Measurements from ENCODE around the gene MAEL.
A peak's percentile ranks its signal among the peaks of the same experiment; 100 is the strongest.
"Not testable (repeated sequence)": the region's sequence is repeated elsewhere in the genome, so short reads cannot be mapped to it uniquely, and the experiment has no call there.

The MAEL gene

DNA sequence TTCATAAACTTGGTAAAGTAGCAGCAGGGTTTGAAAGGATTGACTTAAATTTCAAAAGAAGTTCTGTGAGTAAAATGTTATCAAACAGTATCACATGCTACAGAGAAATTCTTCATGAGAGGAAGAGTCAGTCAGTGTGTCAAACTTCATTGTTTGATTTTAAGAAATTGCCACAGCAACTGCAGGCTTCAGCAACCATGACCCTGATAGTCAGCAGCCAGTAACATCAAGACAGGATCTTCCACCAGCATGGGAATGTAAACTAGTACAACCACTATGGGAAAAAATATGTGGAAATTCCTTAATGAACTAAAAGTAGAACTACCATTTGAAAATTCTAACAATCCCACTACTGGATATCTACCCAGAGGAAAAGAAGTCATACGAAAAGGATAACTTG lies 11.5 kb downstream of the MAEL start:
- Mint-ChIP-seq H3K4me3 (no peak overlapping the region), H3K27ac (no peak overlapping the region), H3K27me3 (no peaks in the 10 kb centered on the region), H3K4me1 (peaks cover 9% of the 10 kb centered on the region), H3K36me3 (no peaks in the 10 kb centered on the region), H3K9me3 (peaks cover 3% of the 10 kb centered on the region)
- CTCF ChIA-PET = no interaction called here
- DNase-seq = no peak

- CTCF ChIA-PET = interaction anchor here (1.2 kb wide), 1 partner anchor 92 kb away, joined by 3 read pairs; no protein-coding TSS in a partner anchor
- Mint-ChIP-seq H3K4me1 (peaks cover 9% of the 10 kb centered on the region), H3K36me3 (no peaks in the 10 kb centered on the region), H3K27me3 (no peaks in the 10 kb centered on the region), H3K4me3 (no peak overlapping the region), H3K27ac (no peak overlapping the region), H3K9me3 (peaks cover 3% of the 10 kb centered on the region)
- no peak for DNase-seq
Measured at GRCh38 chr1:167002354-167002753, 13.3 kb downstream of the MAEL start.

- peaks cover 3% of the 10 kb centered on the region for H3K9me3 Mint-ChIP-seq
- CTCF ChIA-PET = no interaction called here
- no peak overlapping the region for H3K4me3 Mint-ChIP-seq
- DNase-seq = no peak
- H3K27me3 Mint-ChIP-seq = no peaks in the 10 kb centered on the region
- no peaks in the 10 kb centered on the region for H3K36me3 Mint-ChIP-seq
- H3K4me1 Mint-ChIP-seq = peaks cover 9% of the 10 kb centered on the region
- H3K27ac Mint-ChIP-seq = no peak overlapping the region
Measured at GRCh38 chr1:167003711-167004110, 14.6 kb downstream of the MAEL start.

DNA sequence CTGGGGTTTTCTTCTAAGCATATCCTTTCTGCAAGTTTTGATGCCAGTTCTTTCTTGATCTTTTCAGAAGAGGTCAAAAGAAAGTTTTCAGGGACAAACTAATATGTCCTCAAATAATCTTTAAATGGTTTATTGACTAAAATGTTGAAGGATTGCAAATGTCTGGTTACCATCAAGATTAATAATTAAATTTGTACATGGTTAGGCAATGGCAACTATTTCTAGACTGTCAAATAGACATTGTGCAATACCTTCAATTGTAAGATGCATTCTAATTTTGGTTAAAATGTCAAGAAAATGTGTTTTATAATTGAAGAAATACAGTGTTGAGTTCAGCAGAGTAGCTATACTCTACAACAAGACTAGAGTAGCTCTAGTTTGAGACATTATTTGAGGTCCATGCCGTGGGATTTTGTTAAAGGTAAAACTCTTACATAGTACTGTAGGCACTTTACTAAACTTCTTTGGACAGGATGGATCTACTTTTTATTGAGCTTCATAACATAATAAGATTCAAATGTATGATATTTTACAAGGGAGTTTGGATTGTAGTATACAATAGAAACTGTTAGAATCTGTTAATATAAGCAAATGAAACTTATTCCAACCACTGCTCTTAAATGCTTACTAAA lies 22.6 kb downstream of the MAEL start:
- peaks cover 10% of the 10 kb centered on the region for H3K4me1 Mint-ChIP-seq

GRCh38 chr1:167012570-167012969 lies 23.5 kb downstream of the MAEL start:
- Mint-ChIP-seq H3K4me3 (no peak overlapping the region), H3K9me3 (no peaks in the 10 kb centered on the region), H3K36me3 (no peaks in the 10 kb centered on the region), H3K4me1 (peaks cover 10% of the 10 kb centered on the region), H3K27ac (no peak overlapping the region), H3K27me3 (peaks cover 23% of the 10 kb centered on the region)
- CTCF ChIA-PET = no interaction called here
- no peak for DNase-seq

More for the DNA sequence above, 22.6 kb downstream of the MAEL start:
- no peaks in the 10 kb centered on the region for H3K9me3 Mint-ChIP-seq
- peaks cover 23% of the 10 kb centered on the region for H3K27me3 Mint-ChIP-seq
- no peak overlapping the region for H3K4me3 Mint-ChIP-seq
- no peak overlapping the region for H3K27ac Mint-ChIP-seq
- no peaks in the 10 kb centered on the region for H3K36me3 Mint-ChIP-seq
- DNase-seq = no peak
- CTCF ChIA-PET = no interaction called here

GRCh38 chr1:167013108-167013929 lies 24.2 kb downstream of the MAEL start:
- Mint-ChIP-seq H3K4me1 (peaks cover 10% of the 10 kb centered on the region), H3K4me3 (no peak overlapping the region), H3K27me3 (peaks cover 23% of the 10 kb centered on the region), H3K36me3 (no peaks in the 10 kb centered on the region), H3K27ac (no peak overlapping the region), H3K9me3 (no peaks in the 10 kb centered on the region)
- CTCF ChIA-PET = no interaction called here
- DNase-seq = no peak

DNA sequence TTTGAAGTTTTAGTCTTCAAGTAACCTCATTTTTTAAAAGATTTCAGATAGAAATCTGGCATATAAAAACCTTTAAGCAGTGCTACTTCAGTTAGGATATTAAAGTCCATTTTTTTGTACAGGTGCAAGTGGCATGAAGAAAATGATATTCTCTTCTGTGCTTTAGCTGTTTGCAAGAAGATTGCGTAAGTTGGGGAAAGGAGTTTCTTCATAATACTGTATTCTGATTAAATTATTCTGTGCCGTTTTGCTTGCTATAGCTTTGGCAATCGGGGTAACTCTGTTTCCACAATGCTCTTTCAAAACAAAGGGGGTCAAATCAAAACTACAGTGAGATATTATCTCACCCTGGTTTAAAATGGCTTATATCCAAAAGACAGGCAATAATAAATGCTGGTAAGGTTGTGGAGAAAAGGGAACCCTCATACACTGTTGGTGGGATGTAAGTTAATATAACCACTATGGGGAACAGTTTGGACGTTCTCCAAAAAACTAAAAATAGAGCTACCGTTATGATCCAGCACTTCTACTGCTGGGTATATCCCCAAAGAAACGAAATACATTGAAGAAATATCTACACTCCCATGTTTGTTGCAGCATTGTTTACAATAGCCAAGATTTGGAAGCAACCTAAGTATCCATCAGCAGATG lies 27.1 kb downstream of the MAEL start:
- Mint-ChIP-seq H3K27me3 (peaks cover 6% of the 10 kb centered on the region), H3K9me3 (no peaks in the 10 kb centered on the region), H3K4me3 (no peak overlapping the region), H3K36me3 (no peaks in the 10 kb centered on the region), H3K4me1 (peaks cover 2% of the 10 kb centered on the region), H3K27ac (no peak overlapping the region)
- no peak for DNase-seq
- CTCF ChIA-PET = no interaction called here

DNA sequence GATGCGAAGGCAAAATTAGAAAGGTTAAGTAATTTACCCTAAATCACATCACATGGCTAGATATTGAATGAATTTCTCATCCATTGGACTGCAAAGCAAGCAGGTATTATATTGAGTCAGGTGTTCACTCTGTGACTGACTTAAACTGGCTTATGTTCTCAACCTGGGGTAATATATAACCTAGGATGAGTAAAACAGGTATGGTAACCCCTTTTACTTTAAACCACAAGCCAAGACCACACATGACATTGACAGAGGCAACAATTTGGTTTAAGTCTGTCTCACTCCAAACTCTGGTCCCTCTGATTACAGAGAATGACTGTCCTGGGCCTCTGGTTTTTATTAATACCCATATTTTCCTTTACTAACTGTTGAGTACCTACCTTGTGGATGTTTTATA lies 33.3 kb downstream of the MAEL start:
- Mint-ChIP-seq H3K4me3 (no peak overlapping the region), H3K4me1 (no peaks in the 10 kb centered on the region), H3K9me3 (no peaks in the 10 kb centered on the region), H3K36me3 (no peaks in the 10 kb centered on the region), H3K27me3 (peaks cover 15% of the 10 kb centered on the region), H3K27ac (no peak overlapping the region)
- CTCF ChIA-PET = interaction anchor here (1.2 kb wide), 1 partner anchor 37 kb away, joined by 3 read pairs; no protein-coding TSS in a partner anchor
- no peak for DNase-seq

DNA sequence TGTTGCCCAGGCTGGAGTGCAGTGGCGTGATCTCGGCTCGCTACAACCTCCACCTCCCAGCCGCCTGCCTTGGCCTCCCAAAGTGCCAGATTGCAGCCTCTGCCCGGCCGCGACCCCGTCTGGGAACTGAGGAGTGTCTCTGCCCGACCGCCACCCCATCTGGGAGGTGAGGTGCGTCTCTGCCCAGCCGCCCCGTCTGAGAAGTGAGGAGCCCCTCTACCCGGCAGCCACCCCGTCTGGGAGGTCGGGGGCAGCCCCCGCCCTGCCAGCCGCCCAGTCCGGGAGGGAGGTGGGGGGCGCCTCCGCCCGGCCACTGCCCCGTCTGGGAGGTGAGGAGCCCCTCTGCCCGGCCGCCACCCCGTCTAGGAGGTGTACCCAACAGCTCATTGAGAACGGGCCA lies 40.5 kb downstream of the MAEL start:
- H3K4me1 Mint-ChIP-seq, DNase-seq, H3K9me3 Mint-ChIP-seq, H3K4me3 Mint-ChIP-seq, CTCF ChIA-PET, H3K27ac Mint-ChIP-seq, H3K36me3 Mint-ChIP-seq: not testable (repeated sequence)
- peaks cover 31% of the 10 kb centered on the region for H3K27me3 Mint-ChIP-seq

DNA sequence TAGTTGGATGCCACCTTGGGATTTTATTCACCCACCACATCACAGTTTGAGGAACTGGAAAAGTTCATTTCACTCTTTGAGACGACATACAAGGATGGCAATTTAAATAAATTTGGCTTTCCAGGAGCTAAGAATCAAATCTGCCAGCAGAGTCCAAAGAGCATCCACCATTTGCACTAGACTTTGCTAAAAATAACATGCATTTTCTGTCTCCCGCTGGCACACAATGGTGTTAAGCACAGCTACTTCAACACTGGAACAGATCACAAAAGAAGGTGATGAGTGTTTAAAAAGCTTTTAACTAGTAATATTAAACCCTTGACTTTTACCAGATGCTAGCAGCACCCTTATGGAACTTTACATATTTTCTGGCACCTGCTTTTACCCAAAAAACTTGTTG lies 44.6 kb downstream of the MAEL start:
- no peaks in the 10 kb centered on the region for H3K9me3 Mint-ChIP-seq
- peaks cover 9% of the 10 kb centered on the region for H3K27me3 Mint-ChIP-seq
- CTCF ChIA-PET = no interaction called here
- no peaks in the 10 kb centered on the region for H3K36me3 Mint-ChIP-seq
- H3K27ac Mint-ChIP-seq = no peak overlapping the region
- DNase-seq = no peak
- no peak overlapping the region for H3K4me3 Mint-ChIP-seq
- no peaks in the 10 kb centered on the region for H3K4me1 Mint-ChIP-seq

DNA sequence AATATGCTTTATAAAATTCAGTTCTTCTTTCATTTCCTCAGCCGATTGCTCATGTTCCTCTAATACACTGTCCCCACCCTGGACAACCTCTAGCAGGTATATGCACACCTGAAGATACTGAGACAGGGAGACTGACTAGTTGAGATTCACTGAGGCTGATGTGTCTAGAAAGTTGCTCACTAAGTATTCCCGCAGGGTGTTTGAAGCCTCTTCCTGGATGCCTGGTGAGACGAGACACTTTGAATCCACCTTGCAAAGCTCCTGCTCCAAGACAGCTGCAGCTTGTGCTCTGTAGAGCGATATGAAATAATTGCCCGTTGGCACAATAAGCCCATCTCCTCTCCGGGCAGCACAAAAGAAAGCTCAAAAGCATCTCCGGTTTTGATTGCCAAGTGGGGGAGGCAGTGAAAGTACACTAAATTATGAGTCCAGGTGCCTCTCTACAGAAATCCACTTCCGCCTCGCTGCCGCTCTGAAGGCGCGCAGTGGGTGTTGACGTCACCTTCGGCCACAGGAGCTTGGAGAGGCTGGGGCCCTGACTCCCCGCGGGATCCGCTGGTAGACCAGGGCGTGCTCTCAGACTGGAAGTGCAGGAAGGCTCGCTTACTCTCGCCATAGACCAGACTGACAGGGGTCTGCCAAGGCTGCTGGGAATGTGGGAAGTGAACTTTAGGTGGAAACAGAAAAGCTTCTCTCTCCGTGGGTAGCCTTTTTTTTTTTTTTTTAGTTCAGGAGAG lies 54.8 kb downstream of the MAEL start:
- H3K27ac Mint-ChIP-seq = peak overlapping the region; percentile 86
- CTCF ChIA-PET = interaction anchor here (0.7 to 2.4 kb wide), 7 partner anchors 13 to 1482 kb away, joined by 3 to 12 read pairs (median 4); no protein-coding TSS in a partner anchor
- H3K36me3 Mint-ChIP-seq = no peaks in the 10 kb centered on the region
- DNase-seq = peak; percentile 87
- peak overlapping the region; percentile 76 for H3K4me3 Mint-ChIP-seq
- no peaks in the 10 kb centered on the region for H3K9me3 Mint-ChIP-seq
- peaks cover 20% of the 10 kb centered on the region for H3K4me1 Mint-ChIP-seq
- H3K27me3 Mint-ChIP-seq = peaks cover 31% of the 10 kb centered on the region

GRCh38 chr1:167051907-167052306 lies 62.8 kb downstream of the MAEL start:
- no peak for DNase-seq
- peaks cover 2% of the 10 kb centered on the region for H3K4me1 Mint-ChIP-seq
- no peak overlapping the region for H3K4me3 Mint-ChIP-seq
- H3K27ac Mint-ChIP-seq = no peak overlapping the region
- H3K36me3 Mint-ChIP-seq = no peaks in the 10 kb centered on the region
- H3K9me3 Mint-ChIP-seq = no peaks in the 10 kb centered on the region
- CTCF ChIA-PET = interaction anchor here (1.0 to 18.3 kb wide), 3 partner anchors 9 to 139 kb away, joined by 3 to 682 read pairs (median 3); no protein-coding TSS in a partner anchor
- peaks cover 9% of the 10 kb centered on the region for H3K27me3 Mint-ChIP-seq

- Mint-ChIP-seq H3K27me3 (peaks cover 6% of the 10 kb centered on the region), H3K4me1 (peaks cover 2% of the 10 kb centered on the region), H3K4me3 (no peak overlapping the region), H3K36me3 (no peaks in the 10 kb centered on the region), H3K27ac (no peak overlapping the region), H3K9me3 (no peaks in the 10 kb centered on the region)
- CTCF ChIA-PET = interaction anchor here (18.3 kb wide), 1 partner anchor 139 kb away, joined by 682 read pairs; no protein-coding TSS in a partner anchor
- no peak for DNase-seq
Measured at GRCh38 chr1:167052389-167052788, 63.3 kb downstream of the MAEL start.

GRCh38 chr1:167054531-167054930 lies 65.5 kb downstream of the MAEL start:
- no peak for DNase-seq
- H3K27me3 Mint-ChIP-seq = no peaks in the 10 kb centered on the region
- H3K9me3 Mint-ChIP-seq = no peaks in the 10 kb centered on the region
- no peaks in the 10 kb centered on the region for H3K36me3 Mint-ChIP-seq
- H3K4me3 Mint-ChIP-seq = no peak overlapping the region
- H3K27ac Mint-ChIP-seq = no peak overlapping the region
- CTCF ChIA-PET = interaction anchor here (0.7 to 18.3 kb wide), 2 partner anchors 55 to 141 kb away, joined by 4 to 682 read pairs; no protein-coding TSS in a partner anchor
- peaks cover 8% of the 10 kb centered on the region for H3K4me1 Mint-ChIP-seq

Measured in activated naive CD4-positive, alpha-beta T cell treated with anti-CD3 and anti-CD28 coated beads, Interleukin-2, amount 10 ng/mL, durations not matched to agents 7 days and 5 days (primary cell).